ENCODE data around the gene ATP5F1A.

Gene ATP5F1A

GRCh38 chr18:46042571-46043123 lies 55.4 kb downstream of the ATP5F1A start:
- DNase-seq, result no peak

DNA sequence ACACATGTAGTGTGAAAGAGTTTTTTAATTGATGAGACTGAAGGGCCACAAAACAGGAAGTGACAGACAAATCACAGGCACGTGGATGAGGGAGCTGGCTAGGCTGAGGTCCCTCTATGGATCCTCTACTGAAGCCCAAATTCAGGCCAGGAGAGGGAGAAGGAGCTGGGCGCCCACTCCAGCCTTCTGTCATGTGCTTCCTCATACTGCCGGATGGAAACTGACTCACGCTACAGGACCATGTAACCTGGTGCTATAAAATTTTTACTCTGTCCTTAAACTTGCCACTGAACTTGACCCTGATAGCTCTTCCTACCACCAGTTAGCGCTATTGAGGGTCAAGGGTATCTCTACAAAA lies 57.4 kb downstream of the ATP5F1A start:
- no peak for DNase-seq

- no peak for DNase-seq
Measured at GRCh38 chr18:46040033-46040746, 57.9 kb downstream of the ATP5F1A start.

DNA sequence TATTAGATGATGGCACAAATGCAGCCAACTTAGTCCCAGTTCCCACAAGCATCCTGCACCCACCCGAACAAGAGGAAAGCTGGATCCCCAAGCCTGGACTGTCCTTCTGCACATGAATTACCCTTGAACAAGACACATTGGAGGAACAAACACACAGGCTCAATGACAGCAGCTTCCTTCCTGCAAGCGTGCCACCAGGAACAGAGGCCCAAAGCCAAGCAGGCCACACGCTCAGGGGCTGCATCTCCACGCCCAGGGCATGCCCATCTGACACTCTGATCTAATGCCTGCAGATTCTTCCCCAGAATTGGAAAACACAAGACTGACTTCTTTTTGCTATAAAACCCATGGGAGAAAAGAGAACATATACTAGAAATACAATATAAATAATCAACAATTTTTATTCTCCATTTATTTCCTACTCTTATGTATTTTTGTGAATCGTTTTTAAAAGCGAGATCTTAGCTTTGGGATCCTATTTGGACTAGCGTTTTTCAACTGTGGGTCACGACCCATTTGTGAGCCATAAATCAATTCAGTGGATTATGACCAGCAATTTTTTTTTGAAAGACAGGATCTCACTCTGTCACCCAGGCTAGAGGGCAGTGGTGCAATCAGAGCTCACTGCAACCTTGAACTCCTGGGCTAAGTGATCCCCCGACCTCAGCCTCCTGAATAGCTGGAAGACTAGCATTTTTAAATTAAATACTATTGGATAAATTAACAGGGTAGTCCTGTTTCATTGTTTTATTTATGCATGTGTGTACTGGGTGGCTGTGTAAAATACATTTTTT lies 60.4 kb downstream of the ATP5F1A start:
- no peak for DNase-seq

GRCh38 chr18:46035696-46036680 lies 62.1 kb downstream of the ATP5F1A start:
- no peak for DNase-seq

GRCh38 chr18:46034230-46034629 lies 63.9 kb downstream of the ATP5F1A start:
- DNase-seq, result no peak

- no peak for DNase-seq
Measured at GRCh38 chr18:46031741-46032140, 66.4 kb downstream of the ATP5F1A start.

Data from SHP77 treated with DMSO at 0.1 percent for 48 hours (cell line).